Astrocyte of the cerebellum (primary cell): Measurements from ENCODE around the gene MYT1.
"Not testable (repeated sequence)": the region's sequence is repeated elsewhere in the genome, so short reads cannot be mapped to it uniquely, and the experiment has no call there.

Experiments
- DNase-seq: peaks from one replicate; pipeline ENCODE4 v3.0.0-alpha.2; 2011; ENCODE audit warnings: low read depth
- H3K4me3 ChIP-seq: 2 replicates; pipeline ENCODE4 v1.5.1; 2011; ENCODE audit warnings: mild to moderate bottlenecking, low read depth, low read length, moderate library complexity
- in situ Hi-C: cut with HindIII; loops from 2 replicates; pipeline ENCODE4 v1.10.0; 2017; ENCODE audit warnings: low sequenced_read_pairs
- TF ChIP-seq, protein P1 (sequence below): IDR thresholded peaks from 2 replicates; pipeline ENCODE4 v1.5.1; 2012; ENCODE audit warnings: low read length, low read depth, moderate library complexity, mild to moderate bottlenecking; ENCODE audit errors: missing control alignments

The MYT1 gene

DNA sequence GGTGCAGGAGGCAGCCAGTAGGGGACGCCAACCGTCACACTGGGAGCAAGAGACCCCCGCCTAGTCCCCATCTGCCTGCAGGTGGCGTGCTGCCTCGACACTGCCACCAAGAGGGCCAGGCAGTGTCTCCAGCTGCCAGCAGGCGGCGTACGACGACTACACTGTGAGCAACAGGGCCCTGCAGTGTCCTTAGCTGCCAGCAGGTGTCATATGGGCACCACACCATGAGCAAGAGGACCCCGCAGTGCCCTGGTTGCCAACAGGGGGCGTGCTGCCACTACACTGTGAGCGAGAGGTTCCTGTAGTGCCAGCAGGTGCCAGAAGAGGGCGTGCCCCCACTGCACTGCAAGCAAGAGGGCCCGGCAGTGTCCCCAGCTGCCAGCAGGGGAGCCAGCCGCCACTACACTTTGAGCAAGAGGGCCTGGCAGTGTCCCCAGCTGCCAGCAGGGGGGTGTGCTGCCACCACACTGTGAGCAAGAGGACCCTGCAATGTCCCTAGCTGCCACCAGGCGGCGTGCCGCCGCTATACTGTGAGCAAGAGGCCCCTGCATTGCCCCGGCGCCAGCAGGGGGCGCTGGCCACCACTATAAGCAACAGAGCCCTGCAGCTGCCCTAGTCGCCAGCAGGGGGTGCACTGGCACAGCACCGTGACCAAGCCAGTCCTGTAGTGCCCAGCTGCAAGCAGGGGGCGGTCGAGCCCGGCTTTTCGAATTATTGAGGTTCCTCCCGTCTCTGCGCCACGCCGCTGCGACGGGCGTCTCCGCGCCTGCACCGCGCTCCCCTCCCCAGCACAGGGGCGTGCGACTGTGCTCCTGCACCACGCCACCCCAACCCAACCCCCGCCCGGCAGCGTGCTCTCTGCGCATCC is 121.6 kb downstream of the MYT1 start:
- DNase-seq, H3K4me3 ChIP-seq, in situ Hi-C loops: not testable (repeated sequence)
- TF ChIP-seq, protein P1, sequence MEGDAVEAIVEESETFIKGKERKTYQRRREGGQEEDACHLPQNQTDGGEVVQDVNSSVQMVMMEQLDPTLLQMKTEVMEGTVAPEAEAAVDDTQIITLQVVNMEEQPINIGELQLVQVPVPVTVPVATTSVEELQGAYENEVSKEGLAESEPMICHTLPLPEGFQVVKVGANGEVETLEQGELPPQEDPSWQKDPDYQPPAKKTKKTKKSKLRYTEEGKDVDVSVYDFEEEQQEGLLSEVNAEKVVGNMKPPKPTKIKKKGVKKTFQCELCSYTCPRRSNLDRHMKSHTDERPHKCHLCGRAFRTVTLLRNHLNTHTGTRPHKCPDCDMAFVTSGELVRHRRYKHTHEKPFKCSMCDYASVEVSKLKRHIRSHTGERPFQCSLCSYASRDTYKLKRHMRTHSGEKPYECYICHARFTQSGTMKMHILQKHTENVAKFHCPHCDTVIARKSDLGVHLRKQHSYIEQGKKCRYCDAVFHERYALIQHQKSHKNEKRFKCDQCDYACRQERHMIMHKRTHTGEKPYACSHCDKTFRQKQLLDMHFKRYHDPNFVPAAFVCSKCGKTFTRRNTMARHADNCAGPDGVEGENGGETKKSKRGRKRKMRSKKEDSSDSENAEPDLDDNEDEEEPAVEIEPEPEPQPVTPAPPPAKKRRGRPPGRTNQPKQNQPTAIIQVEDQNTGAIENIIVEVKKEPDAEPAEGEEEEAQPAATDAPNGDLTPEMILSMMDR = peak; percentile 51

- in situ Hi-C loops, H3K4me3 ChIP-seq, DNase-seq: not testable (repeated sequence)
Measured at GRCh38 chr20:64286447-64287263, 122.4 kb downstream of the MYT1 start.

DNA sequence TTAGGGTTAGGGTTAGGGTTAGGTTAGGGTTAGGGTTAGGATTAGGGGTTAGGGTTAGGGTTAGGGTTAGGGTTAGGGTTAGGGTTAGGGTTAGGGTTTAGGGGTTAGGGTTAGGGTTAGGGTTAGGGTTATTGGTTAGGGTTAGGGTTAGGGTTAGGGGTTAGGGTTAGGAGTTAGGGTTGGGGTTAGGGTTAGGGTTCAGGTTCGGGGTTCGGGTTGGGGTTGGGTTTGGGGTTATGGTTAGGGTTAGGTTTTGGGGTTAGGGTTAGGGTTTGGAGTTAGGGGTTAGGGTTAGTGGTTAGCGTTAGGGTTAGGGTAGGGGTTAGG is 123.0 kb downstream of the MYT1 start:
- DNase-seq, H3K4me3 ChIP-seq, in situ Hi-C loops: not testable (repeated sequence)
